Thymus (tissue), 11 donors: ENCODE data around the gene OR6J1. TPM values are rescaled to one million over a fixed set of nuclear protein-coding genes. Genes with fewer than 3 reads are reported as not detected.
"Not testable (repeated sequence)": the region's sequence is repeated elsewhere in the genome, so short reads cannot be mapped to it uniquely, and the experiment has no call there.

Experiments
- DNase-seq, 9 donors: peaks; one replicate each; pipeline ENCODE4 v3.0.0-alpha.2; 2013; ENCODE audit warnings: low spot score in 9 of 9, low read depth in 6 of 9, missing footprints in 1 of 9
- H3K27ac ChIP-seq, 2 donors: one replicate each; pipeline ENCODE4 v1.5.1; 2013; ENCODE audit warnings: control low read depth in 1 of 2, low read depth in 1 of 2, low read length in 1 of 2, mild to moderate bottlenecking in 1 of 2, moderate library complexity in 1 of 2
- H3K27me3 ChIP-seq, 2 donors: one replicate each; pipeline ENCODE4 v1.5.1; 2013; ENCODE audit warnings: low read length in 1 of 2; ENCODE audit not compliant: control insufficient read depth in 2 of 2, insufficient read depth in 1 of 2
- H3K36me3 ChIP-seq, 2 donors: one replicate each; pipeline ENCODE4 v1.5.1; 2013; ENCODE audit warnings: low read length in 1 of 2, mild to moderate bottlenecking in 1 of 2, moderate library complexity in 1 of 2; ENCODE audit not compliant: control insufficient read depth in 2 of 2, insufficient read depth in 2 of 2
- H3K4me1 ChIP-seq, 2 donors: one replicate each; pipeline ENCODE4 v1.5.1; 2013; ENCODE audit warnings: low read length in 2 of 2; ENCODE audit not compliant: control insufficient read depth in 2 of 2, insufficient read depth in 2 of 2
- H3K4me3 ChIP-seq, 2 donors: one replicate each; pipeline ENCODE4 v1.5.1; 2013; ENCODE audit warnings: low read length in 2 of 2, control low read depth in 1 of 2, mild to moderate bottlenecking in 1 of 2
- H3K9me3 ChIP-seq, 2 donors: one replicate each; pipeline ENCODE4 v1.5.1; 2013; ENCODE audit warnings: low read length in 1 of 2, mild to moderate bottlenecking in 1 of 2; ENCODE audit not compliant: control insufficient read depth in 2 of 2, insufficient read depth in 1 of 2
- WGBS: extraction: QIAGEN DNeasy Blood & Tissue Kit; methylation state at CpG from one replicate; pipeline ENCODE4 v1.1.7; 2013; 5-methylcytosine and 5-hydroxymethylcytosine counted together
- polyA plus RNA-seq: library from polyadenylated mRNA; stranded (reverse); fragments of 200-250 nt; gene quantifications from one replicate; pipeline ENCODE4 v1.2.3, GENCODE V29; 2013
- total RNA-seq: library from RNA; stranded (reverse); fragments of 120-200 nt; gene quantifications from one replicate; pipeline ENCODE4 v1.2.4, GENCODE V29; 2013
- donor health status: healthy.

OR6J1 gene
- total and polyA plus RNA-seq, 2 donors: under 0.01 TPM; not detected in 1

DNA sequence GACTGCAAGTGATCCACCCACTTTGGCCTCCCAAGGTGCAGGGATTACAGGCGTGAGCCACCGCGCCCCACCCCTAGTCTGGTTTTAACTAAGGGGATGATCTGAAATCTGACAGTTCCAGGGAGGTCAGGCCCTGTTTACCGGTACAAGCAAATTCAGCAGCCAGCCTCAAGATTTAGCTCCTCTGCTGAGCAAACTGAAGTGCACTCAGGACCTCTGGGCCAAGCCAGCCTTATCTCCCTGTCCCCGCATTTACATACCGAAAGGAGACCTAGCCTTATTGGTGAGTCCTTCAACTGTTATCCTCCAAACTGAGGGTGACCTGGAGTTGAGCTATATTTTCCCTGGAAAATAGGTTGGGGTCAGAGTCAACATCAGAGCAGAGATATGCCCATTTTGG lies 46.9 kb downstream of the OR6J1 start:
- H3K9me3 ChIP-seq: no peaks in the 10 kb centered on the region
- no peak overlapping the region for H3K4me3 ChIP-seq
- no peak for DNase-seq
- 96% methylated on average over 6 of the region's 6 CpGs for WGBS
- H3K4me1 ChIP-seq: peaks cover 29 to 34% of the 10 kb centered on the region in 2 donors
- H3K27ac ChIP-seq: no peak overlapping the region
- H3K36me3 ChIP-seq: no peaks in the 10 kb centered on the region
- H3K27me3 ChIP-seq: peaks cover 19 to 65% of the 10 kb centered on the region in 2 donors

- Histone ChIP-seq H3K4me3 (no peak overlapping the region), H3K9me3 (no peaks in the 10 kb centered on the region), H3K4me1 (peaks cover 21 to 26% of the 10 kb centered on the region in 2 donors), H3K27ac (no peak overlapping the region), H3K36me3 (no peaks in the 10 kb centered on the region), H3K27me3 (peaks cover 19 to 68% of the 10 kb centered on the region in 2 donors)
- 96% methylated on average over 3 of the region's 3 CpGs for WGBS
- DNase-seq: no peak
Observed at GRCh38 chr14:22596354-22596879, 47.7 kb downstream of the OR6J1 start.

DNA sequence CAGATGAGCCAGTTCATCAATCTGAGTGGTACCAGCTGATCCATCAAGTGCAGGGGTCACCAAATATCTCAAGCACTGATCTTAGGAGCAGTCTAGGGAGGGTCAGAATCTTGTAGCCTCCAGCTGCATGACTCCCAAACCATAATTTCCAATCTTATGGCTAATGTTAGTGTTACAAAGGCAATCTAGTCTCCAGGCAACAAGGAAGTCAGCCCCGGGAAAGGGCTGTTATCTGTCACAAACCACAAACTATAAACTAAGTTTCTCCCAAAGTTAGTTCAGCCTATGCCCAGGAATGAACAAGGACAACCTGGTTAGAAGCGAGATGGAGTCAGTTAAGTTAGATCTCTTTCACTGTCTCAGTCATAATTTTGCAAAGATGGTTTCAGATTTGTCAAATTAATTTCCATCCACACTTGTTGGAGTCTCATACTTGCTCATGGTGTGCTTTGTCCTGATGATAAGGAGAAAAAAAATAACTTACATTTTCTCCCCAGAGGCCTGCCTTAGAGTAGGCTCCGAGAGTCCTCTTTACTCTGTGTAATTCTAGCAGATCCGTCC lies 49.9 kb downstream of the OR6J1 start:
- peaks cover 15 to 25% of the 10 kb centered on the region in 2 donors for H3K4me1 ChIP-seq
- no peak overlapping the region for H3K27ac ChIP-seq
- no peaks in the 10 kb centered on the region for H3K36me3 ChIP-seq
- H3K4me3 ChIP-seq: no peak overlapping the region
- WGBS: 53% methylated on average over 4 of the region's 4 CpGs
- peaks cover 16 to 56% of the 10 kb centered on the region in 2 donors for H3K27me3 ChIP-seq
- DNase-seq: no peak
- H3K9me3 ChIP-seq: no peaks in the 10 kb centered on the region

- DNase-seq: no peak
- peaks cover 12 to 49% of the 10 kb centered on the region in 2 donors for H3K27me3 ChIP-seq
- H3K4me1 ChIP-seq: peaks cover 9 to 18% of the 10 kb centered on the region in 2 donors
- no peak overlapping the region for H3K4me3 ChIP-seq
- no peaks in the 10 kb centered on the region for H3K9me3 ChIP-seq
- no peak overlapping the region for H3K27ac ChIP-seq
- 96% methylated on average over 2 of the region's 2 CpGs for WGBS
- no peaks in the 10 kb centered on the region for H3K36me3 ChIP-seq
Observed at GRCh38 chr14:22593601-22594000, 50.6 kb downstream of the OR6J1 start.

GRCh38 chr14:22593189-22593588 lies 51.0 kb downstream of the OR6J1 start:
- Histone ChIP-seq H3K27ac (no peak overlapping the region), H3K4me3 (no peak overlapping the region), H3K36me3 (no peaks in the 10 kb centered on the region), H3K27me3 (peaks cover 11 to 45% of the 10 kb centered on the region in 2 donors), H3K9me3 (no peaks in the 10 kb centered on the region), H3K4me1 (peaks cover 8 to 14% of the 10 kb centered on the region in 2 donors)
- 83% methylated on average over 3 of the region's 3 CpGs for WGBS
- DNase-seq: no peak

- Histone ChIP-seq H3K9me3 (no peaks in the 10 kb centered on the region), H3K4me1 (peaks cover 12 to 29% of the 10 kb centered on the region in 2 donors), H3K4me3 (peak within 1 kb of the TSS; percentile 72 to 76), H3K27ac (peak within 1 kb of the TSS; percentile 94 to 97), H3K27me3 (peaks cover 6 to 20% of the 10 kb centered on the region in 2 donors), H3K36me3 (peaks cover 0 to 6% of the 10 kb centered on the region in 2 donors)
- under 1% methylated on average over 44 of the region's 44 CpGs for WGBS
- peak; percentile 99 to 100 (median 100) for DNase-seq
Observed at GRCh38 chr14:22589096-22589839, 54.9 kb downstream of the OR6J1 start, which contains the start of gene DAD1. DAD1 (minus strand) TSS chr14:22589224; CDS start chr14:22589157, 67 bp downstream.

GRCh38 chr14:22588526-22589095 lies 55.5 kb downstream of the OR6J1 start:
- H3K9me3 ChIP-seq: no peaks in the 10 kb centered on the region
- peaks cover 6 to 14% of the 10 kb centered on the region in 2 donors for H3K27me3 ChIP-seq
- 5% methylated on average over 17 of the region's 17 CpGs for WGBS
- H3K27ac ChIP-seq: peak overlapping the region; percentile 91 to 94
- peak overlapping the region; percentile 52 to 76 for H3K4me3 ChIP-seq
- H3K36me3 ChIP-seq: peaks cover 0 to 11% of the 10 kb centered on the region in 2 donors
- no peak for DNase-seq
- H3K4me1 ChIP-seq: peaks cover 17 to 34% of the 10 kb centered on the region in 2 donors

- Histone ChIP-seq H3K27ac (peak overlapping the region; percentile 49 to 94), H3K36me3 (peaks cover 0 to 11% of the 10 kb centered on the region in 2 donors), H3K4me1 (peaks cover 20 to 39% of the 10 kb centered on the region in 2 donors), H3K4me3 (peak overlapping the region; percentile 52 to 76)
- not testable (repeated sequence) for H3K27me3 ChIP-seq, H3K9me3 ChIP-seq
- DNase-seq: peak in 1 of 9 donors; percentile 44
- 84% methylated on average over 10 of the region's 10 CpGs for WGBS
Observed at GRCh38 chr14:22587677-22588422, 56.3 kb downstream of the OR6J1 start.
